ENCODE data around the gene CHGA. TPM values are rescaled to one million over a fixed set of nuclear protein-coding genes. Genes with fewer than 3 reads are reported as not detected.

The CHGA gene
- total RNA-seq, 4 donors from 2014 or later = 116 to 425 (median 310) TPM

DNA sequence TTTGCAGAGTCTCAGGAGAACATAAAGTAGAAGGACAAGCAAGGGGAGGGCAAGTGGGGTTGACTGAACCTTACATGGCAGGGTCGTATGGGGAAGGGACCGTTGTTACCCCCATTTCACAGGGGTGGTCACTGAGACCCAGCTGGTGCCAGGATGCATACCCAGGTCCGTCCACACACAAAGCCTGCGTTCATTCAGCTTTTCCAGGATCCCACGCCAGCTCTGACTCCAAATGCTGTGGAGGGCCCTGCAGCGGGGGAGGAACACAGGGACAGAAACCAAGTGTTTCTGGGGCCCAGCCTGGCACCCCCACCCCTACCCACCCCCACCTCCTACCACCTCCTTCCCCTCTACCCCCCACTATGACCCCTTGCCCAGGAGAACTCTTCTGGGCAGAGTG, 16.5 kb upstream of the CHGA start:
- TF ChIP-seq, protein P1, sequence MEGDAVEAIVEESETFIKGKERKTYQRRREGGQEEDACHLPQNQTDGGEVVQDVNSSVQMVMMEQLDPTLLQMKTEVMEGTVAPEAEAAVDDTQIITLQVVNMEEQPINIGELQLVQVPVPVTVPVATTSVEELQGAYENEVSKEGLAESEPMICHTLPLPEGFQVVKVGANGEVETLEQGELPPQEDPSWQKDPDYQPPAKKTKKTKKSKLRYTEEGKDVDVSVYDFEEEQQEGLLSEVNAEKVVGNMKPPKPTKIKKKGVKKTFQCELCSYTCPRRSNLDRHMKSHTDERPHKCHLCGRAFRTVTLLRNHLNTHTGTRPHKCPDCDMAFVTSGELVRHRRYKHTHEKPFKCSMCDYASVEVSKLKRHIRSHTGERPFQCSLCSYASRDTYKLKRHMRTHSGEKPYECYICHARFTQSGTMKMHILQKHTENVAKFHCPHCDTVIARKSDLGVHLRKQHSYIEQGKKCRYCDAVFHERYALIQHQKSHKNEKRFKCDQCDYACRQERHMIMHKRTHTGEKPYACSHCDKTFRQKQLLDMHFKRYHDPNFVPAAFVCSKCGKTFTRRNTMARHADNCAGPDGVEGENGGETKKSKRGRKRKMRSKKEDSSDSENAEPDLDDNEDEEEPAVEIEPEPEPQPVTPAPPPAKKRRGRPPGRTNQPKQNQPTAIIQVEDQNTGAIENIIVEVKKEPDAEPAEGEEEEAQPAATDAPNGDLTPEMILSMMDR (IDR thresholded peaks at IDR 0.05) = no peak
- no peak for TF ChIP-seq POLR2A (IDR thresholded peaks at IDR 0.05)
- Histone ChIP-seq H3K4me1 (no peaks in the 10 kb centered on the region), H3K4me3 (no peak overlapping the region), H3K36me3 (no peaks in the 10 kb centered on the region), H3K27me3 (no peaks in the 10 kb centered on the region), H3K27ac (no peak overlapping the region), H3K9me3 (no peaks in the 10 kb centered on the region)
- DNase-seq = no peak

DNA sequence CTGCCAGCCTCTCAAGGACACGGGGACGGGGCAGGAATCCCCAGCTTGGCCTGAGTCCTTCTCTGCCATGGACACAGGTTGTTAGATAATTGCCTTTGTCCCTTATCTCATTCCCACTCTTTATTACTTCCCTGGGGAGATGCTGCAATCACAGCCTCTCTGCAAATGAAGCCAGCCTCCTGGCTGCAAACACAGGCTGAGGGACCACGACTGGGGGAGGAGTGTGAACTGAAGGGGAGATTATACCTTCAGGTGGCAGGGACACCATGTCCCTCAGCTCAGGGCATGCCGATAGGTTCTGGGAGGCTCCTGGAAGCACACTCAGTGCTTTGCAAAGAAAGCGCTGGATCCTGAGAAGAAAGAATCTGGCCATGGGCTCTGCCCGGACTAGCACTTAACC, 16.1 kb upstream of the CHGA start:
- Histone ChIP-seq H3K27ac (no peak overlapping the region), H3K4me3 (no peak overlapping the region), H3K27me3 (no peaks in the 10 kb centered on the region), H3K36me3 (no peaks in the 10 kb centered on the region), H3K4me1 (no peaks in the 10 kb centered on the region), H3K9me3 (no peaks in the 10 kb centered on the region)
- no peak for DNase-seq
- no peak for TF ChIP-seq POLR2A (IDR thresholded peaks at IDR 0.05)
- TF ChIP-seq, protein P1 (IDR thresholded peaks at IDR 0.05) = no peak

DNA sequence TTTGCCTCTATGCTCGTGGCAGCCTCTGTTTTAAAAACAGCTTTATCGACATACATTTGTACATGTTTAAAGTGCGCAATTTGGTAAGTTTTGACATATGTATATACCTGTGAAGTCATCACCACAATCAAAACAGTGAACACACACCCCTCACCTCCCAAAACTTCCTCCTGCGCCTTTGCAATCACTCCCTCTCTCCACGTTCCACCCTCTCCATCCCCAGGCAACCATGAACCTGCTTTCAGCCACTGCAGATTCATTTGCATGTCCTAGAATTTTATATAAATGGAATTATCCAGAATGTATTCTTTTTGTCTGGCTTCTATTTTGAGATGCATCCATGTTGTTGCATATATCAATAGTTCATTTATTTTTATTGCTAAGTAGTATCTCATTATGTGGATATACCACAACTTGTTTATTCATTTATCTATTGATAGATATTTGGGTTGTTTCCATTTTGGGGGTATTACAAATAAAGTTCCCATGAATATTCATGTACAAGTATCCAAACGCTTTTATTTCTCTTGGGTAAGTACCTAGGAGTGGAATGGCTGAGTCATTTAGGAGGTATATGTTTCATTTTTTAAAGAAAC, 15.5 kb upstream of the CHGA start:
- no peaks in the 10 kb centered on the region for H3K9me3 ChIP-seq
- H3K4me3 ChIP-seq = no peak overlapping the region
- H3K27ac ChIP-seq = no peak overlapping the region
- TF ChIP-seq, protein P1 (IDR thresholded peaks at IDR 0.05) = no peak
- no peak for TF ChIP-seq POLR2A (IDR thresholded peaks at IDR 0.05)
- no peaks in the 10 kb centered on the region for H3K27me3 ChIP-seq
- no peaks in the 10 kb centered on the region for H3K4me1 ChIP-seq
- no peak for DNase-seq
- no peaks in the 10 kb centered on the region for H3K36me3 ChIP-seq

DNA sequence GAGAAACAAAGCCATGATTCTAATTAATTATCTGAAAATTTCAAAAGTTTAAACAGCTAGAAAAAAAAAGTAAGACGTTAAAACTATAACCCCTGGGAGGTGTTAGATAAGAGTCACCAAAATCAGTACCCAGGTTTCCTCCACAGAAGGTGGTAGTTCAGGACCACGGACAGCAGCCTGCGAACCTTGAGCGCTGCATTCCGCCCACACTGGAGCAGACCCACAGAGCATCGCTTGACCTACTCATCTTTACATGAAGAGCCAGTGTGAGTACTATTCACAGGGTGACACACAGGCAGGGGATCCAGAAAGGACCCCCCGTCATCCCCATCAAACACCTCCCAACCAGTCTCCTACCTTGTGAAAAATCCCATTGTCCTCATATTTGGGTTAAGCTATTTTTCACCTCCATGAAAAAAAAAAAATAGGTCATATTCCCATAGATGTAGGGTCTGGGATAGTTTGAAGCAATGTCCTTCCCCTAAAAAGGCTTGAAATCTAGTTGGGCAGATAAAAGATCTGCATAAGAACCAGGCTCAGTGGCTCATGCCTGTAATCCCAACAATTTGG, 8.8 kb upstream of the CHGA start:
- H3K4me3 ChIP-seq = no peak overlapping the region
- no peak for DNase-seq
- H3K27me3 ChIP-seq = no peaks in the 10 kb centered on the region
- no peaks in the 10 kb centered on the region for H3K4me1 ChIP-seq
- H3K36me3 ChIP-seq = no peaks in the 10 kb centered on the region
- TF ChIP-seq POLR2A (IDR thresholded peaks at IDR 0.05) = no peak
- TF ChIP-seq, protein P1 (IDR thresholded peaks at IDR 0.05) = no peak
- no peaks in the 10 kb centered on the region for H3K9me3 ChIP-seq
- H3K27ac ChIP-seq = no peak overlapping the region

DNA sequence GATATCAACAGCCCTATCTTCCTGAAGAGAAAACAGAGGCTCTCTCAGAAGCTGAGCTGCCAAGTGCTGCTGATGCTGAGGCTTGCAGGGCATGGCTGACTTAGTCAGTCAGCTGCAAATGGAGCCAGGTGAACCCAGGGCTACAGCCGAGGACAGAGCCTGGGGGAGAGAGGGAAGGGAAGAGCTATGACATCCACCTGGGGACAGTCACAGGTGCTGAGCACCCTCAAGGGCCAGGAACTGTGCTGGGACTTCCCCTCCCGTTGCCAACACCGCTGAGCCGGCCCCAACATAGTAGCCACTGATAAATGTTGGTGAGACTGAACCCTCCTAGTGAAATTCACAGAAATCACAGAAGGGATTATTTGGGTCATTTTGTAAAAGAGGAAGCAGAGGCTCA, 6.7 kb upstream of the CHGA start:
- DNase-seq = no peak
- no peaks in the 10 kb centered on the region for H3K4me1 ChIP-seq
- no peaks in the 10 kb centered on the region for H3K27me3 ChIP-seq
- TF ChIP-seq, protein P1 (IDR thresholded peaks at IDR 0.05) = no peak
- TF ChIP-seq POLR2A (IDR thresholded peaks at IDR 0.05) = no peak
- no peak overlapping the region for H3K27ac ChIP-seq
- no peaks in the 10 kb centered on the region for H3K36me3 ChIP-seq
- no peaks in the 10 kb centered on the region for H3K9me3 ChIP-seq
- no peak overlapping the region for H3K4me3 ChIP-seq

Measured in Peyer's patch (tissue), 4 donors.